Epithelial cell of proximal tubule (primary cell): ENCODE data around the gene GPC5. TPM values are rescaled to one million over a fixed set of nuclear protein-coding genes. Genes with fewer than 3 reads are reported as not detected.
"Not testable (repeated sequence)": the region's sequence is repeated elsewhere in the genome, so short reads cannot be mapped to it uniquely, and the experiment has no call there.

Experiments
- DNase-seq: peaks from one replicate; pipeline ENCODE4 v3.0.0-alpha.2; 2011; ENCODE audit warnings: low read depth
- H3K4me3 ChIP-seq: 2 replicates; pipeline ENCODE4 v1.5.1; 2011; ENCODE audit warnings: low read depth, mild to moderate bottlenecking, low read length
- CTCF ChIP-seq: conservative IDR thresholded peaks from 2 replicates; pipeline ENCODE4 v1.5.1; 2012; ENCODE audit warnings: low read depth, mild to moderate bottlenecking, low read length
- total RNA-seq: library from RNA; depleted of rRNA; stranded (reverse); fragments of >200 nt; gene quantifications from 2 replicates; pipeline ENCODE4 v1.2.3, GENCODE V29; 2015

GPC5 gene
- total RNA-seq, 1 donor from 2014 or later: not detected

- H3K4me3 ChIP-seq: no peak overlapping the region
- DNase-seq: no peak
- TF ChIP-seq CTCF: no peak
Measured at GRCh38 chr13:91664039-91664438, 265.6 kb downstream of the GPC5 start.

- DNase-seq: no peak
- TF ChIP-seq CTCF: no peak
- H3K4me3 ChIP-seq: no peak overlapping the region
Measured at GRCh38 chr13:91667486-91667885, 269.1 kb downstream of the GPC5 start.

- TF ChIP-seq CTCF: no peak
- no peak for DNase-seq
- no peak overlapping the region for H3K4me3 ChIP-seq
Measured at GRCh38 chr13:91668866-91669495, 270.6 kb downstream of the GPC5 start.

- DNase-seq, H3K4me3 ChIP-seq: not testable (repeated sequence)
Measured at GRCh38 chr13:91674347-91674746, 275.9 kb downstream of the GPC5 start.

- no peak for TF ChIP-seq CTCF
- no peak for DNase-seq
- H3K4me3 ChIP-seq: no peak overlapping the region
Measured at GRCh38 chr13:91684746-91685145, 286.3 kb downstream of the GPC5 start.

GRCh38 chr13:91690944-91691343 lies 292.5 kb downstream of the GPC5 start:
- no peak for DNase-seq
- H3K4me3 ChIP-seq: no peak overlapping the region
- no peak for TF ChIP-seq CTCF

GRCh38 chr13:91693466-91693865 lies 295.0 kb downstream of the GPC5 start:
- DNase-seq: no peak
- no peak for TF ChIP-seq CTCF
- no peak overlapping the region for H3K4me3 ChIP-seq

- TF ChIP-seq CTCF: no peak
- DNase-seq: no peak
- no peak overlapping the region for H3K4me3 ChIP-seq
Measured at GRCh38 chr13:91698308-91698707, 299.9 kb downstream of the GPC5 start.
